Neural cell (in vitro differentiated cells): ENCODE measurements around the gene DACH1. TPM values are rescaled to one million over a fixed set of nuclear protein-coding genes. Genes with fewer than 3 reads are reported as not detected.

ENCODE experiments used
- H2AFZ ChIP-seq: fragments of 200-600, 300-800 bp; sonication (generic), shearing (Covaris generic); 2 replicates; pipeline ENCODE4 v1.6.0; 2014; ENCODE audit warnings: low read depth, mild to moderate bottlenecking, antibody characterized with exemption, low read length, moderate library complexity
- H3F3A ChIP-seq: fragments of 200-600 bp; shearing (Covaris generic); 2 replicates; pipeline ENCODE4 v1.6.1; 2016; ENCODE audit warnings: mild to moderate bottlenecking, moderate library complexity, mixed read lengths, antibody characterized with exemption, low read length; ENCODE audit not compliant: insufficient read depth, poor library complexity, severe bottlenecking
- H3K27ac ChIP-seq: fragments of 200-600, 300-800 bp; sonication (generic), shearing (Covaris generic); 2 replicates; pipeline ENCODE4 v1.5.1; 2014; ENCODE audit warnings: mild to moderate bottlenecking, low read length, moderate library complexity
- H3K27me3 ChIP-seq: fragments of 300-800, 200-600 bp; sonication (generic), shearing (Covaris generic); 2 replicates; pipeline ENCODE4 v1.6.0; 2014; ENCODE audit warnings: mild to moderate bottlenecking, low read depth, low read length, moderate library complexity; ENCODE audit not compliant: insufficient read depth
- H3K36me3 ChIP-seq: fragments of 300-800, 200-600 bp; sonication (generic), shearing (Covaris generic); 2 replicates; pipeline ENCODE4 v1.5.1; 2014; ENCODE audit warnings: mild to moderate bottlenecking, antibody characterized with exemption, low read length, moderate library complexity; ENCODE audit not compliant: insufficient read depth
- H3K4me2 ChIP-seq: fragments of 300-800, 200-600 bp; sonication (generic), shearing (Covaris generic); 2 replicates; pipeline ENCODE4 v1.6.0; 2014; ENCODE audit warnings: mild to moderate bottlenecking, low read length
- H3K4me3 ChIP-seq: fragments of 300-800, 200-600 bp; sonication (generic), shearing (Covaris generic); 2 replicates; pipeline ENCODE4 v1.5.1; 2014; ENCODE audit warnings: mild to moderate bottlenecking, low read length, moderate library complexity
- H3K79me2 ChIP-seq: fragments of 200-600 bp; shearing (Covaris generic); replicated peaks from 2 replicates; pipeline ENCODE4 v1.6.0; 2014; ENCODE audit warnings: mild to moderate bottlenecking, low read length, moderate library complexity; ENCODE audit not compliant: insufficient read depth
- H3K9ac ChIP-seq: fragments of 300-800, 200-600 bp; sonication (generic), shearing (Covaris generic); 2 replicates; pipeline ENCODE4 v1.6.1; 2016; ENCODE audit warnings: mild to moderate bottlenecking, low read length, mixed read lengths
- H3K9me2 ChIP-seq: fragments of 200-600 bp; shearing (Covaris generic); 2 replicates; pipeline ENCODE4 v1.6.1; 2016; ENCODE audit warnings: mild to moderate bottlenecking, low read length, mixed read lengths; ENCODE audit not compliant: insufficient read depth
- H3K9me3 ChIP-seq: fragments of 200-600, 300-800 bp; sonication (generic), shearing (Covaris generic); 2 replicates; pipeline ENCODE4 v1.6.1; 2016; ENCODE audit warnings: mild to moderate bottlenecking, mixed run types, low read length, moderate library complexity, mixed read lengths
- H4K20me1 ChIP-seq: fragments of 200-600 bp; shearing (Covaris generic); 2 replicates; pipeline ENCODE4 v1.6.1; 2016; ENCODE audit warnings: mild to moderate bottlenecking, mixed run types; ENCODE audit not compliant: insufficient read depth
- EP300 ChIP-seq: fragments of 450-650 bp; conservative IDR thresholded peaks from 2 replicates; pipeline ENCODE4 v1.6.1; 2014; ENCODE audit warnings: antibody characterized with exemption, mild to moderate bottlenecking, moderate library complexity; ENCODE audit not compliant: poor library complexity, severe bottlenecking
- EZH2 ChIP-seq: fragments of 200-600, 300-800 bp; shearing (Covaris generic), sonication (generic); IDR thresholded peaks from 2 replicates; pipeline ENCODE4 v1.6.1; 2014; ENCODE audit warnings: antibody characterized with exemption, low read length, borderline replicate concordance, mild to moderate bottlenecking; ENCODE audit not compliant: insufficient read depth, poor library complexity, severe bottlenecking
- MXI1 ChIP-seq: fragments of 450-650 bp; conservative IDR thresholded peaks from 2 replicates; pipeline ENCODE4 v1.6.1; 2014; ENCODE audit warnings: antibody characterized with exemption, mild to moderate bottlenecking; ENCODE audit not compliant: poor library complexity, severe bottlenecking
- POLR2AphosphoS5 ChIP-seq: IDR thresholded peaks from 2 replicates; pipeline ENCODE4 v1.6.1; 2012
- RAD21 ChIP-seq: fragments of 450-650 bp; conservative IDR thresholded peaks from 2 replicates; pipeline ENCODE4 v1.6.1; 2014; ENCODE audit warnings: antibody characterized with exemption, mild to moderate bottlenecking, moderate library complexity
- SMC3 ChIP-seq: fragments of 450-650 bp; conservative IDR thresholded peaks from 2 replicates; pipeline ENCODE4 v1.6.1; 2014; ENCODE audit warnings: antibody characterized with exemption, mild to moderate bottlenecking, moderate library complexity; ENCODE audit not compliant: poor library complexity
- TAF1 ChIP-seq: IDR thresholded peaks from 2 replicates; pipeline ENCODE4 v1.6.1; 2012; ENCODE audit warnings: low read depth
- polyA plus RNA-seq: library from polyadenylated mRNA; depleted of rRNA; stranded (reverse); fragments of >200 nt; gene quantifications from 2 replicates; pipeline ENCODE4 v1.2.3, GENCODE V29; 2014
- TF ChIP-seq, protein P1 (sequence below): IDR thresholded peaks from 2 replicates; pipeline ENCODE4 v1.6.1; 2012; ENCODE audit warnings: borderline replicate concordance
- TF ChIP-seq, protein P2 (sequence below): fragments of 450-650 bp; IDR thresholded peaks from 2 replicates; pipeline ENCODE4 v1.5.1; 2014; ENCODE audit warnings: antibody characterized with exemption, mild to moderate bottlenecking, moderate library complexity; ENCODE audit not compliant: poor library complexity, severe bottlenecking

DACH1 gene
- polyA plus RNA-seq, 1 donor from 2014 or later, result 20.0 TPM

DNA sequence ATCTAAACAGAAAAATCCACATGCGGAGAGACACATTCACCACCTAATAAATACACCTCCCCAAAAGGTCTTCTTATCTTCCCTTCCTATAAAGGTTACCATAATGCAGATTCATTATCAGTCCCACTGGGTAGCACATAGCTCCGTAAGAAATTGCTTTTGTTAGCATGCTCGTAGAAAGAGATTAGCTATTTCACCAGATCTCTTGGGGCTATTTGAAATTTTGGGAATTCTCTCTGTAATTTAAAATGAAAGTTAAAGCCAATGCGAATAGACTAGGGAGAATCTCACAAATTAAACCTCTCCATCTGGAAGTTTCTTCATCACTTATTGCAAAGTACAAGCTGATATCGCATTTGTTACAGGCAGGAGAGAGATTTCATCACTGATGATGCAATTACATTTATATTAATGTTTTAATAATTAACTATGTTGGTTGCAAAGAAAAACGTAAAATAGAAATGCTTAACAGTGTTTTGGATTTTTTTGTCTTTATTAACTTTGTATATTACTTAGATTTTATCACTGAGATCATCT, 12.9 kb upstream of the DACH1 start:
- Histone ChIP-seq H3F3A (no peaks in the 10 kb centered on the region), H3K4me2 (no peak overlapping the region), H3K79me2 (no peaks in the 10 kb centered on the region), H3K27ac (no peak overlapping the region), H3K9ac (no peak overlapping the region), H3K9me3 (no peaks in the 10 kb centered on the region), H3K4me3 (no peak overlapping the region), H4K20me1 (no peaks in the 10 kb centered on the region), H3K36me3 (no peaks in the 10 kb centered on the region), H3K9me2 (no peaks in the 10 kb centered on the region), H3K27me3 (no peaks in the 10 kb centered on the region), H2AFZ (no peak overlapping the region)
- TF ChIP-seq, protein P1, sequence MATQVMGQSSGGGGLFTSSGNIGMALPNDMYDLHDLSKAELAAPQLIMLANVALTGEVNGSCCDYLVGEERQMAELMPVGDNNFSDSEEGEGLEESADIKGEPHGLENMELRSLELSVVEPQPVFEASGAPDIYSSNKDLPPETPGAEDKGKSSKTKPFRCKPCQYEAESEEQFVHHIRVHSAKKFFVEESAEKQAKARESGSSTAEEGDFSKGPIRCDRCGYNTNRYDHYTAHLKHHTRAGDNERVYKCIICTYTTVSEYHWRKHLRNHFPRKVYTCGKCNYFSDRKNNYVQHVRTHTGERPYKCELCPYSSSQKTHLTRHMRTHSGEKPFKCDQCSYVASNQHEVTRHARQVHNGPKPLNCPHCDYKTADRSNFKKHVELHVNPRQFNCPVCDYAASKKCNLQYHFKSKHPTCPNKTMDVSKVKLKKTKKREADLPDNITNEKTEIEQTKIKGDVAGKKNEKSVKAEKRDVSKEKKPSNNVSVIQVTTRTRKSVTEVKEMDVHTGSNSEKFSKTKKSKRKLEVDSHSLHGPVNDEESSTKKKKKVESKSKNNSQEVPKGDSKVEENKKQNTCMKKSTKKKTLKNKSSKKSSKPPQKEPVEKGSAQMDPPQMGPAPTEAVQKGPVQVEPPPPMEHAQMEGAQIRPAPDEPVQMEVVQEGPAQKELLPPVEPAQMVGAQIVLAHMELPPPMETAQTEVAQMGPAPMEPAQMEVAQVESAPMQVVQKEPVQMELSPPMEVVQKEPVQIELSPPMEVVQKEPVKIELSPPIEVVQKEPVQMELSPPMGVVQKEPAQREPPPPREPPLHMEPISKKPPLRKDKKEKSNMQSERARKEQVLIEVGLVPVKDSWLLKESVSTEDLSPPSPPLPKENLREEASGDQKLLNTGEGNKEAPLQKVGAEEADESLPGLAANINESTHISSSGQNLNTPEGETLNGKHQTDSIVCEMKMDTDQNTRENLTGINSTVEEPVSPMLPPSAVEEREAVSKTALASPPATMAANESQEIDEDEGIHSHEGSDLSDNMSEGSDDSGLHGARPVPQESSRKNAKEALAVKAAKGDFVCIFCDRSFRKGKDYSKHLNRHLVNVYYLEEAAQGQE, result no peak
- TF ChIP-seq EZH2 (no peak), TAF1 (no peak), EP300 (no peak), POLR2AphosphoS5 (no peak), RAD21 (no peak), SMC3 (no peak), MXI1 (no peak)
- TF ChIP-seq, protein P2, sequence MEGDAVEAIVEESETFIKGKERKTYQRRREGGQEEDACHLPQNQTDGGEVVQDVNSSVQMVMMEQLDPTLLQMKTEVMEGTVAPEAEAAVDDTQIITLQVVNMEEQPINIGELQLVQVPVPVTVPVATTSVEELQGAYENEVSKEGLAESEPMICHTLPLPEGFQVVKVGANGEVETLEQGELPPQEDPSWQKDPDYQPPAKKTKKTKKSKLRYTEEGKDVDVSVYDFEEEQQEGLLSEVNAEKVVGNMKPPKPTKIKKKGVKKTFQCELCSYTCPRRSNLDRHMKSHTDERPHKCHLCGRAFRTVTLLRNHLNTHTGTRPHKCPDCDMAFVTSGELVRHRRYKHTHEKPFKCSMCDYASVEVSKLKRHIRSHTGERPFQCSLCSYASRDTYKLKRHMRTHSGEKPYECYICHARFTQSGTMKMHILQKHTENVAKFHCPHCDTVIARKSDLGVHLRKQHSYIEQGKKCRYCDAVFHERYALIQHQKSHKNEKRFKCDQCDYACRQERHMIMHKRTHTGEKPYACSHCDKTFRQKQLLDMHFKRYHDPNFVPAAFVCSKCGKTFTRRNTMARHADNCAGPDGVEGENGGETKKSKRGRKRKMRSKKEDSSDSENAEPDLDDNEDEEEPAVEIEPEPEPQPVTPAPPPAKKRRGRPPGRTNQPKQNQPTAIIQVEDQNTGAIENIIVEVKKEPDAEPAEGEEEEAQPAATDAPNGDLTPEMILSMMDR, result no peak

DNA sequence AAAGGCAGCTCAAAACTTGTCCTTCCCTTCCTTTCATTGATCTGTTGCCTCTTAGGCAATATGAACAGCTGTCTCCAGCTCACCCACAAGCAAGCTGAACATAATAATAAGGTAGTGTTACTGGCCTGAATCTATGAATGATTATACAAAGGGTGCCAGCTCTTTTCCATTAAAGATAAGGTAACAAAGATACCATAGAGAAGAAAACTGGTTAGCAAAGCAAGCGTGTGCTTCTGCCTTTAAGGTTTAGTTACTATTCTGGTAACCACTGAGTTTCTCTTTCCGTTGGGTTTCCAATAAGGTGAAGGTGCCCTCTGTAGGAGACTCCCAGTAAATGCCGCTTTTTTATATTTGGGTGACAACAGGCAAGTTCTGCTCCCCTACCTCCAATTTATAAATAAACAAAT, 12.1 kb upstream of the DACH1 start:
- H3K9ac ChIP-seq, result no peak overlapping the region
- no peak overlapping the region for H3K27ac ChIP-seq
- H3K27me3 ChIP-seq, result no peaks in the 10 kb centered on the region
- H4K20me1 ChIP-seq, result no peaks in the 10 kb centered on the region
- no peaks in the 10 kb centered on the region for H3F3A ChIP-seq
- H2AFZ ChIP-seq, result no peak overlapping the region
- no peaks in the 10 kb centered on the region for H3K9me3 ChIP-seq
- no peak overlapping the region for H3K4me2 ChIP-seq
- no peaks in the 10 kb centered on the region for H3K36me3 ChIP-seq
- H3K79me2 ChIP-seq, result no peaks in the 10 kb centered on the region
- no peaks in the 10 kb centered on the region for H3K9me2 ChIP-seq
- H3K4me3 ChIP-seq, result no peak overlapping the region
- TF ChIP-seq EP300, result no peak
- peak; percentile 74 for TF ChIP-seq SMC3
- TF ChIP-seq, protein P1, result no peak
- TF ChIP-seq RAD21, result peak; percentile 73
- TF ChIP-seq, protein P2, result peak; percentile 72
